ENCODE measurements around the gene RPL10A. TPM values are rescaled to one million over a fixed set of nuclear protein-coding genes. Genes with fewer than 3 reads are reported as not detected.

The RPL10A gene
- polyA plus RNA-seq, 3 donors, result 345 to 1,242 (median 421) TPM

DNA sequence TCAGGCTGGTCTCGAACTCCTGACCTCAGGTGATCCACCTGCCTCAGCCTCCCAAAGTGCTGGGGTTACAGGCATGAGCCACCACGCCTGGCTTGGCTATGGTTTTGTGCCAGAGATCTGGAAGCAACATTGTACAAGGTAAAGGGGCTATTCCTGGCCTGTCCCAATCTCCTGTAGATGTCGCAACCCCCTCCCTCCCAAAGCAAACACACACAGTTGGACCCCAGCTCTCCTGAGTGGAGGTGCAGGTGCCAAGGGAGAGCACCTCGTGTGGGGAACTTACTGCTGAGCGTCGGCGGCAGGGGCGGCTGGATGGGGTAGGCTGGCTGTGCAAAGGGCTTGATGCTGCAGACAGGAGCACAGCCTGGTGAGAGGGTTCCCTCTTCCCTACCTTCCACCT is 8.8 kb downstream of the RPL10A start:
- TF ChIP-seq, protein P1, sequence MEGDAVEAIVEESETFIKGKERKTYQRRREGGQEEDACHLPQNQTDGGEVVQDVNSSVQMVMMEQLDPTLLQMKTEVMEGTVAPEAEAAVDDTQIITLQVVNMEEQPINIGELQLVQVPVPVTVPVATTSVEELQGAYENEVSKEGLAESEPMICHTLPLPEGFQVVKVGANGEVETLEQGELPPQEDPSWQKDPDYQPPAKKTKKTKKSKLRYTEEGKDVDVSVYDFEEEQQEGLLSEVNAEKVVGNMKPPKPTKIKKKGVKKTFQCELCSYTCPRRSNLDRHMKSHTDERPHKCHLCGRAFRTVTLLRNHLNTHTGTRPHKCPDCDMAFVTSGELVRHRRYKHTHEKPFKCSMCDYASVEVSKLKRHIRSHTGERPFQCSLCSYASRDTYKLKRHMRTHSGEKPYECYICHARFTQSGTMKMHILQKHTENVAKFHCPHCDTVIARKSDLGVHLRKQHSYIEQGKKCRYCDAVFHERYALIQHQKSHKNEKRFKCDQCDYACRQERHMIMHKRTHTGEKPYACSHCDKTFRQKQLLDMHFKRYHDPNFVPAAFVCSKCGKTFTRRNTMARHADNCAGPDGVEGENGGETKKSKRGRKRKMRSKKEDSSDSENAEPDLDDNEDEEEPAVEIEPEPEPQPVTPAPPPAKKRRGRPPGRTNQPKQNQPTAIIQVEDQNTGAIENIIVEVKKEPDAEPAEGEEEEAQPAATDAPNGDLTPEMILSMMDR (IDR thresholded peaks at IDR 0.05), result no peak
- Histone ChIP-seq H3K4me3 (replicated peaks in 1 of 3; ENCODE audit: low read depth in 2 of 3, low read length in 3 of 3) (no peak overlapping the region), H3K79me2 (ENCODE audit: insufficient read depth, low read length) (no peaks in the 10 kb centered on the region), H3K27ac (ENCODE audit: low read depth in 1 of 2, low read length in 2 of 2) (no peak overlapping the region), H3K36me3 (replicated peaks in 1 of 2; ENCODE audit: control insufficient read depth in 1 of 2, insufficient read depth in 2 of 2, low read length in 2 of 2) (peaks cover 11 to 22% of the 10 kb centered on the region in 2 donors), H3K4me1 (ENCODE audit: control insufficient read depth in 1 of 2, insufficient read depth in 2 of 2, low read length in 2 of 2) (no peaks in the 10 kb centered on the region), H3K27me3 (ENCODE audit: control insufficient read depth in 2 of 2, insufficient read depth in 2 of 2, low read length in 2 of 2) (no peaks in the 10 kb centered on the region), H2AFZ (ENCODE audit: insufficient read depth, low read depth, low read length, poor library complexity, severe bottlenecking) (no peak overlapping the region), H3K4me2 (replicated peaks; ENCODE audit: extremely low read depth, low read length, poor library complexity, severe bottlenecking) (no peak overlapping the region), H3K9ac (ENCODE audit: insufficient read depth, low read length, poor library complexity, severe bottlenecking) (no peak overlapping the region), H4K20me1 (ENCODE audit: insufficient read depth, low read length) (peaks cover 17% of the 10 kb centered on the region), H3K9me3 (replicated peaks in 1 of 2; ENCODE audit: control insufficient read depth in 1 of 2, insufficient read depth in 1 of 2, low read length in 2 of 2) (no peaks in the 10 kb centered on the region)
- intact Hi-C loops (cut with micrococcal nuclease), result no loop called here
- peaks cover 2 to 10% (median 5%) of the 10 kb centered on the region in 3 donors for H3K27me3 Mint-ChIP-seq (ENCODE audit: low read depth in 3 of 3)
- WGBS (ENCODE audit: insufficient coverage), result no CpG with 5 or more reads among the region's 8 CpGs
- no peak for DNase-seq
- peaks cover 0 to 3% (median 0%) of the 10 kb centered on the region in 7 donors for H3K9me3 Mint-ChIP-seq
- H3K4me3 Mint-ChIP-seq, result no peak overlapping the region
- H3K36me3 Mint-ChIP-seq, result peaks cover 16 to 25% of the 10 kb centered on the region in 2 donors
- H3K27ac Mint-ChIP-seq, result no peak overlapping the region
- peaks cover 2% of the 10 kb centered on the region for H3K4me1 Mint-ChIP-seq

DNA sequence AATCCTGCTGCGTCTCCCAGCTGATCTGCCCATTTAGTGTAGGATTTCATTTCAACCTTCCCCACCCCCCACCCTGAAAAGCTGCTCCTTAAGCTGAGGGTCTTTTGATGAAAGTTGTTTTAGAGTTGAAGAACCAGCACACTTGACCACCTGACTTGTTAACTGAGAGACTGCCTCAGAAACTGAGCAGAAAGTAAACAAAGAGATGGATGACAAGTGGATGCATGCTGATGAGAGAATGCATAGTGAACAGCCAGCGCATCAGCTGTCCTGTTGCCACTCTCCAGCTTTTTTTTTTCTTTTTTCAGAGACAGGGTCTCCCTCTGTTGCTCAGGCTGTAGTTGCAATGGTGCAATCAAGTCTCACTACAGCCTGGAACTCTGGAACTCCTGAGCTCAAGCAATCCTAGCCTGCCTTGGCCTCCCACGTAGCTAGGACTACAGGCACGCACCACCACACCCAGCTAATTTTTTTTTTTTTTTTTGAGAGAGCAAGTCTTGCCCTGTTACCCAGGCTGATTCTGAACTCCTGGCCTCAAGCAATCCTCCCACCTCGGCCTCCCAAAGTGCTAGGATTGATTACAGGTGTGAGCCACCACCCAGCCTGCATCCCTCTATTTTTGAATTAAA is 9.5 kb downstream of the RPL10A start:
- Mint-ChIP-seq H3K36me3 (peaks cover 11 to 20% of the 10 kb centered on the region in 2 donors), H3K4me1 (peaks cover 2% of the 10 kb centered on the region), H3K4me3 (no peak overlapping the region), H3K27me3 (ENCODE audit: low read depth in 3 of 3) (peaks cover 2 to 11% (median 5%) of the 10 kb centered on the region in 3 donors), H3K9me3 (peaks cover 0 to 3% (median 0%) of the 10 kb centered on the region in 7 donors), H3K27ac (no peak overlapping the region)
- H3K36me3 ChIP-seq (replicated peaks in 1 of 2; ENCODE audit: control insufficient read depth in 1 of 2, insufficient read depth in 2 of 2, low read length in 2 of 2), result peaks cover 6 to 16% of the 10 kb centered on the region in 2 donors
- H2AFZ ChIP-seq (ENCODE audit: insufficient read depth, low read depth, low read length, poor library complexity, severe bottlenecking), result no peak overlapping the region
- no peak overlapping the region for H3K27ac ChIP-seq (ENCODE audit: low read depth in 1 of 2, low read length in 2 of 2)
- peaks cover 11% of the 10 kb centered on the region for H4K20me1 ChIP-seq (ENCODE audit: insufficient read depth, low read length)
- no peak for DNase-seq
- WGBS (ENCODE audit: insufficient coverage), result 83% methylated on average over 1 of the region's 5 CpGs
- H3K4me1 ChIP-seq (ENCODE audit: control insufficient read depth in 1 of 2, insufficient read depth in 2 of 2, low read length in 2 of 2), result no peaks in the 10 kb centered on the region
- H3K9me3 ChIP-seq (replicated peaks in 1 of 2; ENCODE audit: control insufficient read depth in 1 of 2, insufficient read depth in 1 of 2, low read length in 2 of 2), result no peaks in the 10 kb centered on the region
- H3K4me2 ChIP-seq (replicated peaks; ENCODE audit: extremely low read depth, low read length, poor library complexity, severe bottlenecking), result no peak overlapping the region
- TF ChIP-seq, protein P1 (IDR thresholded peaks at IDR 0.05), result no peak
- H3K9ac ChIP-seq (ENCODE audit: insufficient read depth, low read length, poor library complexity, severe bottlenecking), result no peak overlapping the region
- no peaks in the 10 kb centered on the region for H3K79me2 ChIP-seq (ENCODE audit: insufficient read depth, low read length)
- intact Hi-C loops (cut with micrococcal nuclease), result no loop called here
- no peak overlapping the region for H3K4me3 ChIP-seq (replicated peaks in 1 of 3; ENCODE audit: low read depth in 2 of 3, low read length in 3 of 3)
- no peaks in the 10 kb centered on the region for H3K27me3 ChIP-seq (ENCODE audit: control insufficient read depth in 2 of 2, insufficient read depth in 2 of 2, low read length in 2 of 2)

Data from CD14-positive monocyte (primary cell).